ENCODE results near the gene MTIF2.
"Not testable (repeated sequence)": the region's sequence is repeated elsewhere in the genome, so short reads cannot be mapped to it uniquely, and the experiment has no call there.

The MTIF2 gene

DNA sequence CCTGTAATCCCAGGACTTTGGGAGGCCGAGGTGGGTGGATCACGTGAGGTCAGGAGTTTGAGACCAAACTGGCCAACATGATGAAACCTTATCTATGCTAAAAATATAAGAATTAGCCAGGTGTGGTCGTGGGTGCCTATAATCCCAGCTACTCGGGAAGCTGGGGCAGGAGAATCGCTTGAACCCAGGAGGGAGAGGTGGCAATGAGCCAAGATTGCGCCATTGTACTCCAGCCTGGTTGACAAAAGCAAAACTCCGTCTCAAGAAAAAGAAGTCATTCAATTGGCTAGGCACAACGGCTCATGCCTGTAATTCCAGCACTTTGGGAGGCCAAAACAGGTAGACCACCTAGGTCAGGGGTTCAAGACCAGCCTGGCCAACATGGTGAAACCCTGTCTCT lies 27.4 kb downstream of the MTIF2 start:
- not testable (repeated sequence) for DNase-seq (ENCODE audit: low read depth in 2 of 2)

- no peak for DNase-seq (ENCODE audit: low read depth in 2 of 2)
Measured at GRCh38 chr2:55239656-55240222, 29.3 kb downstream of the MTIF2 start.

GRCh38 chr2:55236992-55237543 lies 32.0 kb downstream of the MTIF2 start:
- DNase-seq (ENCODE audit: low read depth in 2 of 2): no peak

DNA sequence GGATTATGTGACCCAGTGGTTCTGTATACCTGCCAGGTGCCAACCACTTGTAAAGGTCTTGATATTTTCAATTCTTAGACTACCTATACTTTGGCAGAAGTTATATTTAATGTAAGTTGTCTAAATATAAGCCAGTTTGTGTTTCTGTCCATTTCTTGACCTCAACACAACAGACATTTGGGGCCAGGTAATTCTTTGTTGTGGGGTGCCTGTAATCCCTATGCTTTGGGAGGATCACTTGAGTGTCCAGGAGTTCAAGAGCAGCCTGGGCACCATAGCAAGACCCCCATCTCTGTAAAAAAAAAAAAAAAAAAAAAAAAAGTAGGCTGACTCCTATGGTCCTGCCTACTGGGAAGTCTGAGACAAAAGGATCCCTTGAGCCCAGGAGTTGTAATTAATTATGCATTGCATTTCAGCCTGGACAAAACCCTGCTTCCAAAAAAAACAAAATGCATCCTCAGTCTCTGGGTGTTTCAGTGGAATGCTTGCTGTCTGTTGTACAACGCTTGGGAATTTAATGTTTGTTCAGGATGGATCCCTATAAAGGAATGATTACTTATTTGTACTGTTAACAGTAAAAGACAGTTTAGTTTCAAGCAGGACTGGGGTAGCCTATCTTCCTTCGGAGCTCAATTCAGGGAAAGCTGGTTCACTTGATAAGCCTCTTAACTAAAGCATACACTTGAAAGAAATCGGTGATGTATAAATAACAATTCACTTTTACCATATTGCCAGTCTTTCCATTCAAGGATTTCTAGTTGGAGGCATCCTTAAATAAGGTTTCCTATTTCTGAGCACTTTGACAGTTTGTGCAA lies 33.1 kb downstream of the MTIF2 start:
- DNase-seq (ENCODE audit: low read depth in 2 of 2): no peak

DNA sequence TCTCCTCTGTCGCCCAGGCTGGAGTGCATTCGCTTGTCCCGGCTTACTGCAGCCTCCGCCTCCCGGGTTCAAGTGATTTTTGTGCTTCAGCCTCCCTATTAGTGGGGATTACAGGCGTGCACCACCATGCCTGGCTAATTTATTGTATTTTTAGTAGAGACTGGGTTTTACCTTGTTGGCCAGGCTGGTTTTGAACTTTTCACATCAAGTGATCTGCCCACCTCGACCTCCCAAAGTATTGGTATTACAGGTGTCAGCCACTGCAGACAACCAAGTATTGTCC lies 35.4 kb downstream of the MTIF2 start:
- DNase-seq (ENCODE audit: low read depth in 2 of 2): no peak

DNA sequence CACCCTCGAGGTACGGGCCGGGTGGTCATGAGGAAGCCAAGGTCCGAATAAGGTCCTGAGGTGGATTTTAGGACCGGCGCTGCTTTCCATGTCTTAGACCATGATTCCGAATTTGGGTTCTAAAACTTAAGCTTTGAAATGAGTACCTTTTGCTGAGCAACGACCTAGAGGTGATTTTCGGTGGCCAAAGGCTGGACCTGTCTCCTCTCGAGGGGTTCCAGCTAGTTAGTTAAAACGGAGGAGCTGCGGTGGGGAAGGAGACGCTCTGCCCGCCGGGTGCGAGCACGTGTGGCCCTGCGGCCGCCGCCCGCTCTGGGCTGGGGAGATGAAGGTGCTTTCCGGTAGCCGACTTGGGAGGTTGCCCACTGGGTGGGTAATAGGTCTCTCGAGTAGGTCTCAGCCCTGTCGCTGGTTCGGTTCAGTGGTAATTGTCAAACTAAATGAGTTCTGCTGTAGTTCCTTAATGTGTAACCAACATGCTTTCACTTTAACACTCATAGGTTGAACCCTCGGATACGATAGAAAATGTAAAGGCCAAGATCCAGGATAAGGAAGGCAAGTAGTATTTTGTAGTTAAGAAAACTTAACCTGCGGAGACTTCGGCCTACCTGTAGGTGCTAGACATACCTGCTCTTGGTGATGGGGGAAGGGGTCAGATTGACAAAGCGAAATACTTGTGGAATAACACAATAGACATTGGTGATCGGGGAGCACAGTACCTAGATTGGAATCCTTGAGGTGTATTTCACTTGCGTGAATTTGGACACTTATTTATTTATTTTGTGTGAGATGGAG lies 36.0 kb downstream of the MTIF2 start:
- peak; percentile 37 to 41 for DNase-seq (ENCODE audit: low read depth in 2 of 2)

DNA sequence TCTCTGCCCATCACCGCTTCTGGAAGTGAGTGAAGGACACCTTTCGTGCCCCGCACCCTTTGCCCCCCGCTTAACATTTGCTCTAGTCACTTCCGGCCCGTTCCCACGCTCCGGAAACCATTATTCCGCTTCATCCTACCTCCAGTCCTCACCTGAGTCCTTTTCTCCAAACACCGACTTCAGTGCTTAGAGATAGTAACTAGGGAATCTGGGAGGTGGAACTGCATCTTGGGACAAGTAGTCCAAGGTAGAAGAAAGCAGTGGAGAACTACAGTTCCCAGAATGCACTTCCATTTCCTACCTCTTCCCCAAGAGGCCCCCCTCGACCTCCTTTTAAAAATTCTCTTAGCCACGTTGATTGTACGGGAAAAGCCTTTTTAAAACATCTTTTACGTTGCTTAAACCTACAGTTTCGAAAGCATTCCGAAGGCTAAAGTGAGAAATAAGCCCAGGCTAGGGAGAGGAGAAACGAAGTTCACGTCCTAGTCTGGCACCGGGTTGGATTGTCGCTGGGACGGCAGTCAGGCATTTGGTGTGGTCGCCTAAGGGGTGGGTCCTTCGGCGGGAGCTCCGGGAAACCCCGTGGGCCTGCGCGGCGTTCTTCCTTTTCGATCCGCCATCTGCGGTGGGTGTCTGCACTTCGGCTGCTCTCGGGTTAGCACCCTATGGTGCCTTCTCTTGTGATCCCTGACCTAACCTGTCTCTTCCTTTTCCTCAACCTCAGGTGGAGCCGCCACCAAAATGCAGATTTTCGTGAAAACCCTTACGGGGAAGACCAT lies 36.8 kb downstream of the MTIF2 start, which contains the start of the genes CLHC1 and RPS27A:
Gene CLHC1, minus strand, starts transcription at position 210 of the 779 bp plus-strand sequence. CDS start 9,882 bp downstream, outside the sequence.
Gene RPS27A, plus strand, starts transcription at position 605 of the 779 bp plus-strand sequence. Its CDS starts 137 bp downstream, at position 742.
- DNase-seq (ENCODE audit: low read depth in 2 of 2): peak; percentile 93 to 94

- DNase-seq (ENCODE audit: low read depth in 2 of 2): no peak
Measured at GRCh38 chr2:55231546-55232083, 37.4 kb downstream of the MTIF2 start.

DNA sequence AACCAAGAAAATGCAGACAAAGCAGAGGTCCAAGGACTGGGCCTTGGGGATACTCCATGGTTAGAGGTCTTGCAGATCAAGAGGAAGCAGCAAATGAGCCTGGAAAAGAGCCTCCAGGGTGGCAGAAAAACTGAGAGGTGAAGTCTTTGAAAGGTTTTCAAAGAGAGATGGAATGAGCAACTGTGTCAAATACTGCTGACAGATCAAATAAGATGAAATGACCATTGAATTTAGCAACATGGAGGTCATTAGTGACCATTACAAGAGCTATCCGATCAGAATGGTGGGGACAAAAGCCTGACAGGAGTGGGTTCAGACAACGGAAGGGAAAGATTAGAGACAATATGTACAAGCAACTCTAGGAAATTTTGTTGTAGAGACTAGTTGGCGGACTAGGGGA lies 38.5 kb downstream of the MTIF2 start:
- no peak for DNase-seq (ENCODE audit: low read depth in 2 of 2)

- DNase-seq (ENCODE audit: low read depth in 2 of 2): no peak
Measured at GRCh38 chr2:55229221-55229620, 39.8 kb downstream of the MTIF2 start.

DNA sequence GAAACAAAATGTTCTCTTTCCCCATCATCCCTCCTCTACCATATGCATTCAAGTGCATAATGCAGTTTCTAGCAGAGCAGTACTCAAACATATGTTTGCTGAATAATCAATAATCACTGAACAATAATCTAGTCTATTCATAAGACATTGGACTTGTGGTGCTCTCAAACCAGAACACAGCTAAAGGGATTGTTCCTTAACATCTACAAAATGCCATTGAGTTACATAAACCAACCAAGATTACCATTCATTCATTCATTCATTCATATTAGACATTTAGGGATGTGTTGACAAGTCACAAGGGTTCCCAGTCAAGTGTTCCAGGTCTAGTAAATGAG lies 40.8 kb downstream of the MTIF2 start:
- no peak for DNase-seq (ENCODE audit: low read depth in 2 of 2)

- not testable (repeated sequence) for DNase-seq (ENCODE audit: low read depth in 2 of 2)
Measured at GRCh38 chr2:55227437-55228225, 41.4 kb downstream of the MTIF2 start.

DNA sequence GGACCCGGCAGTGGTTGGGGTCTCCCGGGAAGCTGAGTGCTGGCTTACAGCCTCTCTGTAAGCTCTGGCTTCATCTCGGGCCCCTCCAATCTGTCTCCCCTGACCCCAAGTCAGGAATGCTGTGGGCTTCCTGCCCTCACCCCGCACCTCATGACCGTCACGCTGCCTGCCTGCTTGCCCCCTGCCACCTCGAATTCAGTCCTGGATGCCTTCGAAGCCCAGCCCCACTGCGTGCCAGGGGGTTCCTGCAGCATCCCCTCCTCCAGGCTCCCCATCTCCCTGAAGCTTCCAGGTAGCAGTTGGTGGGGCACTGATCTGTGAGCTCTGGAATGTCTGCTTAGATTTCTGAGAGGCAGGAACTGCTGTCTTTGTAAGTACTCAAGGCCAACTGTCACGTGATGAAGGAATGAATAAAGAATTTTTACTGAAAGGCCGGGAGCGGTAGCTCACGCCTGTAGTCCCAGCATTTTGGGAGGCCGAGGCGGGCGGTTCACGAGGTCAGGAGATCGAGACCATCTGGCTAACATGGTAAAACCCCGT lies 43.5 kb downstream of the MTIF2 start:
- no peak for DNase-seq (ENCODE audit: low read depth in 2 of 2)

- no peak for DNase-seq (ENCODE audit: low read depth in 2 of 2)
Measured at GRCh38 chr2:55224761-55225261, 44.2 kb downstream of the MTIF2 start.

- no peak for DNase-seq (ENCODE audit: low read depth in 2 of 2)
Measured at GRCh38 chr2:55223958-55224760, 44.9 kb downstream of the MTIF2 start.

DNA sequence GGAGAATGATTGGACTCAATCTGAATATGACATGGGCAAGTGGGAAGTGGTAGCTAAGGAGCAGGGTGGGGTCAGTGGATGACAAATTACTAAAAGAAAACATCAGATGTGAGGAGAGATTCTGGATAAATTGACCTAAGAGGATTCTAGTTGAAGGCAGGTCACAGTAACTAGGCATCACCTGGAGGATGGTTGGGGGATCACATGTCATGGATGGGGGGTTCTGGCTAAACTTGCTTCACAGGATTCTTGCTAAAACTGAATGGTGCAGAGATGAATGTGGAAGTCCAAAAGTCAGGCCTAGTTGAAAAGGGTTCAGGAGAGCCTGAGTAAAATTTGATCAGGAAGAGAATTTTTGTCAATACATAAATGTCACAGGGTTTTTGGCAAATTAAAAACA lies 55.2 kb downstream of the MTIF2 start:
- no peak for DNase-seq (ENCODE audit: low read depth in 2 of 2)

GRCh38 chr2:55204950-55205349 lies 64.1 kb downstream of the MTIF2 start:
- no peak for DNase-seq (ENCODE audit: low read depth in 2 of 2)

DNA sequence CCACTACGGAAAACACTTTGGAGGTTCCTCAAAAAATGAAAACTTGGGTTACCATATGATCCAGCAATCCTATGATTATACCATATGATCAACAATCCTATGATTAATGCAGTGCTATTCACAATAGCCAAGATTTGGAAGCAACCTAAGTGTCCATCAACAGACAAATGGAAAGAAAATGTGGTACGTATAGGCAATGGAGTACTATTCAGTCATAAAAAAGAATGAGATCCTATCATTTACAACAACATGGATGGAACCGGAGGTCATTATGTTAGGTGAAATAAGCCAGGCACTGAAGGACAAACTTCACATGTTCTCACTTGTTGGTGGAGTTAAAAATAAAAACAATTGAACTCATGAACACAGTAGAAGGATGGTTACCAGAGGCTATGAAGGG lies 64.5 kb downstream of the MTIF2 start:
- DNase-seq (ENCODE audit: low read depth in 2 of 2): no peak

DNA sequence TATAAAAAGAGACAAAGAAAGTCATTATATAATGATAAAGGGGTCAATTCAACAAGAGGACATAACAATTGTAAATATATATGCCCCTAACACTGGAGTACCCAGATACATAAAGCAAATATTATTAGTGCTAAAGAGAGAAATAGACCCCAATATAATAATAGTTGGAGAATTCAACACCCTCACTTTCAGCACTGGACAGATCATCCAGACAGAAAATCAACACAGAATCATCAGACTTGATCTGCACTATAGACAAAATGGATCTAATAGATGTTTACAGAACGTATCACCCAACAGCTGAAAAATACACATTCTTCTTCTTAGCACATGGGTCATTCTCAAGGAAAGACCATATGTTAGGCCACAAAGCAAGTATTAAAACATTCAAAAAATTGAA lies 68.6 kb downstream of the MTIF2 start:
- DNase-seq (ENCODE audit: low read depth in 2 of 2): no peak

Measured in stimulated activated CD4-positive, alpha-beta T cell treated with anti-CD3 and anti-CD28 coated beads, Interleukin-1b, Interleukin-23, amount 100 ng/mL, for 4 hours (primary cell).